ENCODE results near the gene GCNA. TPM values are rescaled to one million over a fixed set of nuclear protein-coding genes. Genes with fewer than 3 reads are reported as not detected.
A peak's percentile ranks its signal among the peaks of the same experiment; 100 is the strongest.
"Not testable (repeated sequence)": the region's sequence is repeated elsewhere in the genome, so short reads cannot be mapped to it uniquely, and the experiment has no call there.

Gene GCNA
- total and polyA plus RNA-seq, 4 donors: 0.38 to 5.4 (median 3.3) TPM

- WGBS, 2 donors: 78 to 93% methylated on average over 9 of the region's 9 CpGs
- H3K4me3 ChIP-seq (ENCODE audit: low read length in 2 of 2): no peak overlapping the region
- H3K36me3 ChIP-seq (ENCODE audit: control insufficient read depth in 1 of 2, insufficient read depth in 2 of 2, low read length in 1 of 2): no peaks in the 10 kb centered on the region
- no peaks in the 10 kb centered on the region for H3K9me3 ChIP-seq (ENCODE audit: control insufficient read depth, low read length)
- DNase-seq (no peak), ATAC-seq (ENCODE audit: low FRiP score) (no peak)
- no peak overlapping the region for H3K27ac ChIP-seq (ENCODE audit: low read depth in 1 of 2, low read length in 2 of 2)
- no peaks in the 10 kb centered on the region for H3K27me3 ChIP-seq (ENCODE audit: control insufficient read depth in 1 of 2, insufficient read depth in 2 of 2, low read length in 1 of 2)
- intact Hi-C loops (cut with DNase I): no loop called here
- H3K4me1 ChIP-seq (ENCODE audit: control insufficient read depth in 1 of 2, insufficient read depth in 2 of 2, low read length in 2 of 2): no peaks in the 10 kb centered on the region
Observed at GRCh38 chrX:71636438-71637252, 58.4 kb downstream of the GCNA start.

GRCh38 chrX:71637253-71637618 is 59.0 kb downstream of the GCNA start:
- 83 to 93% methylated on average over 3 of the region's 3 CpGs for WGBS, 2 donors
- H3K4me1 ChIP-seq (ENCODE audit: control insufficient read depth in 1 of 2, insufficient read depth in 2 of 2, low read length in 2 of 2): no peaks in the 10 kb centered on the region
- no peaks in the 10 kb centered on the region for H3K9me3 ChIP-seq (ENCODE audit: control insufficient read depth, low read length)
- no peak overlapping the region for H3K27ac ChIP-seq (ENCODE audit: low read depth in 1 of 2, low read length in 2 of 2)
- H3K4me3 ChIP-seq (ENCODE audit: low read length in 2 of 2): no peak overlapping the region
- ATAC-seq (ENCODE audit: low FRiP score): peak; percentile 39
- intact Hi-C loops (cut with DNase I): no loop called here
- H3K27me3 ChIP-seq (ENCODE audit: control insufficient read depth in 1 of 2, insufficient read depth in 2 of 2, low read length in 1 of 2): no peaks in the 10 kb centered on the region
- H3K36me3 ChIP-seq (ENCODE audit: control insufficient read depth in 1 of 2, insufficient read depth in 2 of 2, low read length in 1 of 2): no peaks in the 10 kb centered on the region
- DNase-seq: no peak

DNA sequence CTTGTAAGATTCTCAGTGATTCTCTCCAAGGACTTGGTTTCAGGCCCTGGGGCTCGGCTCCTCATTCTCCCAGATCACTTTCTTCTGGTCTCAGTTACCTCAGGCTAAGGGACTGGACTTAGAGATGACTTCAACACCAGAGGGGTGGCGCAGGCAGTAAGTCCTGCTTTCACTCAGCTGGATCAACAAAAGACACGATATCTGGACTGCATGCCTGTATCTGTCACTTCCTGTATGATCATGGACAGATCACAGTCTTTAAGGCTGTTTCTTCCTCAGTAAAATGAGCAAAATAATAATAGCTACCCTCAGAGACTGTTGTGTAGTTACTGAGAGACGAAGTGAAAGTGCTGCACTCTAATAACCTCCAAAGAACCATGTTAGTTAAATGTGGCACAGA is 59.6 kb downstream of the GCNA start:
- DNase-seq: no peak
- intact Hi-C loops (cut with DNase I): no loop called here

DNA sequence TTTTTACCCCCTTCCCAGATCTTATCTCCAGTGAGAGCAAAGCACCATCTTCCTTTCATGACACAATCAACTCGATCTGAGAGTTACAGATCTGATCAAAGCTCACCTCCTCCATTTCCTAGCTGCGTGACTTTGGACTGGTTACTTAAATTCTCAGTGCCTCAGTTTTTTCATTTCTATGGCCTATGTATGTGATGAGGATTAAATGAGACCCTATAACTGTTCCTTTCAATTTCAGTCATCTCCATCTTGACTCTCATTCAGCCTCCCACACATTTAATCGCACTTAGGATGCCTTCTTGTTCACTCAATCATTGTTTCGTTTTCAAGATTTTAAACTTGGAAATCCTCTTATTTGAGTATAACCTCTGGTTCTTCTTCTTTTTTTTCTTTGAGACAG is 60.2 kb downstream of the GCNA start:
- WGBS, 2 donors: 76 to 89% methylated on average over 4 of the region's 4 CpGs
- H3K4me3 ChIP-seq (ENCODE audit: low read length in 2 of 2): no peak overlapping the region

More for the DNA sequence above, 59.6 kb downstream of the GCNA start:
- no peaks in the 10 kb centered on the region for H3K4me1 ChIP-seq (ENCODE audit: control insufficient read depth in 1 of 2, insufficient read depth in 2 of 2, low read length in 2 of 2)
- no peaks in the 10 kb centered on the region for H3K9me3 ChIP-seq (ENCODE audit: control insufficient read depth, low read length)
- no peak overlapping the region for H3K4me3 ChIP-seq (ENCODE audit: low read length in 2 of 2)
- ATAC-seq (ENCODE audit: low FRiP score): no peak
- no peak overlapping the region for H3K27ac ChIP-seq (ENCODE audit: low read depth in 1 of 2, low read length in 2 of 2)
- H3K27me3 ChIP-seq (ENCODE audit: control insufficient read depth in 1 of 2, insufficient read depth in 2 of 2, low read length in 1 of 2): no peaks in the 10 kb centered on the region
- 27 to 41% methylated on average over 4 of the region's 4 CpGs for WGBS, 2 donors
- H3K36me3 ChIP-seq (ENCODE audit: control insufficient read depth in 1 of 2, insufficient read depth in 2 of 2, low read length in 1 of 2): no peaks in the 10 kb centered on the region

GRCh38 chrX:71640002-71640401 is 61.8 kb downstream of the GCNA start:
- ATAC-seq (ENCODE audit: low FRiP score) (no peak), DNase-seq (no peak)
- no peaks in the 10 kb centered on the region for H3K36me3 ChIP-seq (ENCODE audit: control insufficient read depth in 1 of 2, insufficient read depth in 2 of 2, low read length in 1 of 2)
- WGBS, 2 donors: 84 to 96% methylated on average over 4 of the region's 4 CpGs
- H3K4me1 ChIP-seq (ENCODE audit: control insufficient read depth in 1 of 2, insufficient read depth in 2 of 2, low read length in 2 of 2): no peaks in the 10 kb centered on the region
- H3K4me3 ChIP-seq (ENCODE audit: low read length in 2 of 2): no peak overlapping the region
- H3K27ac ChIP-seq (ENCODE audit: low read depth in 1 of 2, low read length in 2 of 2): no peak overlapping the region
- H3K27me3 ChIP-seq (ENCODE audit: control insufficient read depth in 1 of 2, insufficient read depth in 2 of 2, low read length in 1 of 2): no peaks in the 10 kb centered on the region
- no peaks in the 10 kb centered on the region for H3K9me3 ChIP-seq (ENCODE audit: control insufficient read depth, low read length)
- intact Hi-C loops (cut with DNase I): no loop called here

More for the DNA sequence above, 60.2 kb downstream of the GCNA start:
- ATAC-seq (ENCODE audit: low FRiP score) (no peak), DNase-seq (no peak)
- no peak overlapping the region for H3K27ac ChIP-seq (ENCODE audit: low read depth in 1 of 2, low read length in 2 of 2)
- H3K36me3 ChIP-seq (ENCODE audit: control insufficient read depth in 1 of 2, insufficient read depth in 2 of 2, low read length in 1 of 2): no peaks in the 10 kb centered on the region
- H3K27me3 ChIP-seq (ENCODE audit: control insufficient read depth in 1 of 2, insufficient read depth in 2 of 2, low read length in 1 of 2): no peaks in the 10 kb centered on the region
- intact Hi-C loops (cut with DNase I): no loop called here
- H3K4me1 ChIP-seq (ENCODE audit: control insufficient read depth in 1 of 2, insufficient read depth in 2 of 2, low read length in 2 of 2): no peaks in the 10 kb centered on the region
- no peaks in the 10 kb centered on the region for H3K9me3 ChIP-seq (ENCODE audit: control insufficient read depth, low read length)

GRCh38 chrX:71644406-71644805 is 66.2 kb downstream of the GCNA start:
- H3K9me3 ChIP-seq (ENCODE audit: control insufficient read depth, low read length); H3K27ac ChIP-seq (ENCODE audit: low read depth in 1 of 2, low read length in 2 of 2); H3K36me3 ChIP-seq (ENCODE audit: control insufficient read depth in 1 of 2, insufficient read depth in 2 of 2, low read length in 1 of 2); H3K4me3 ChIP-seq (ENCODE audit: low read length in 2 of 2); H3K4me1 ChIP-seq (ENCODE audit: control insufficient read depth in 1 of 2, insufficient read depth in 2 of 2, low read length in 2 of 2); intact Hi-C loops (cut with DNase I); H3K27me3 ChIP-seq (ENCODE audit: control insufficient read depth in 1 of 2, insufficient read depth in 2 of 2, low read length in 1 of 2); ATAC-seq (ENCODE audit: low FRiP score); DNase-seq: not testable (repeated sequence)
- 77 to 79% methylated on average over 5 to 6 of the region's 6 CpGs for WGBS, 2 donors

DNA sequence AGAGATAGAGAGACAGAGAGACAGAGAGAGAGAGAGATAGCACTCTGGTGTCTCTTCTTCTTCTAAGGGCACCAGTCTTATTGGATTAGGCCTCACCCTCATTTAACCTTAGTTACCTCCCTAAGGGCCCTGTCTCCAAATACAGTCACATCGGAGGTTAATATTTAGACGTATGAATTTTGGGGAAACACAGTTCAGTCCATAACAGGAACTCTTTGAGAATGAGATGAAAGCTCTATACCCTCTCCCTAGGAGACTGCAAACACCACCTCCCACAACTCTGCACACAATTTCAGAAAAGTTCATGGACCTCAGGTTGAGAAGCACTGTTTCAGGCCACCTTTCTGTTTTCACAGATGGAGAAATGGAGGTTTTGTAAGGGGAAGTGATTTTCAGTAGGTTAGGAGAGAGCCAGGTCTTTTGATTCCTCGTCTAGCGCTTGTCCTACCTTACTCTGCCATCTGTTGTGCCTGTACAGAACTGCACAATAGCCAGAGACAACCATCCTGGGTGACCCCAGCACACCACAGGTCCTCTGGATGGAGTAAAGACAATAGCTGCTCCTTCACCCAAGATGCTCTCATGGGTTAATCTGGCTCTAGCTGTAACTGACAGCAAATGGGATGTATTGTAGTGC is 72.2 kb downstream of the GCNA start:
- intact Hi-C loops (cut with DNase I): no loop called here
- 65 to 75% methylated on average over 4 of the region's 4 CpGs for WGBS, 2 donors
- no peak for ATAC-seq (ENCODE audit: low FRiP score)

GRCh38 chrX:71652405-71652804 is 74.2 kb downstream of the GCNA start:
- H3K4me1 ChIP-seq (ENCODE audit: control insufficient read depth in 1 of 2, insufficient read depth in 2 of 2, low read length in 2 of 2): no peaks in the 10 kb centered on the region
- H3K9me3 ChIP-seq (ENCODE audit: control insufficient read depth, low read length): no peaks in the 10 kb centered on the region
- WGBS, 2 donors: 24 to 34% methylated on average over 2 of the region's 2 CpGs
- no peaks in the 10 kb centered on the region for H3K36me3 ChIP-seq (ENCODE audit: control insufficient read depth in 1 of 2, insufficient read depth in 2 of 2, low read length in 1 of 2)
- intact Hi-C loops (cut with DNase I): no loop called here
- no peak overlapping the region for H3K27ac ChIP-seq (ENCODE audit: low read depth in 1 of 2, low read length in 2 of 2)
- DNase-seq (no peak), ATAC-seq (ENCODE audit: low FRiP score) (no peak)
- H3K4me3 ChIP-seq (ENCODE audit: low read length in 2 of 2): no peak overlapping the region
- H3K27me3 ChIP-seq (ENCODE audit: control insufficient read depth in 1 of 2, insufficient read depth in 2 of 2, low read length in 1 of 2): no peaks in the 10 kb centered on the region

More for the DNA sequence above, 72.2 kb downstream of the GCNA start:
- DNase-seq: no peak
- H3K9me3 ChIP-seq (ENCODE audit: control insufficient read depth, low read length): no peaks in the 10 kb centered on the region
- no peak overlapping the region for H3K27ac ChIP-seq (ENCODE audit: low read depth in 1 of 2, low read length in 2 of 2)
- no peaks in the 10 kb centered on the region for H3K27me3 ChIP-seq (ENCODE audit: control insufficient read depth in 1 of 2, insufficient read depth in 2 of 2, low read length in 1 of 2)
- no peak overlapping the region for H3K4me3 ChIP-seq (ENCODE audit: low read length in 2 of 2)
- no peaks in the 10 kb centered on the region for H3K4me1 ChIP-seq (ENCODE audit: control insufficient read depth in 1 of 2, insufficient read depth in 2 of 2, low read length in 2 of 2)
- no peaks in the 10 kb centered on the region for H3K36me3 ChIP-seq (ENCODE audit: control insufficient read depth in 1 of 2, insufficient read depth in 2 of 2, low read length in 1 of 2)

DNA sequence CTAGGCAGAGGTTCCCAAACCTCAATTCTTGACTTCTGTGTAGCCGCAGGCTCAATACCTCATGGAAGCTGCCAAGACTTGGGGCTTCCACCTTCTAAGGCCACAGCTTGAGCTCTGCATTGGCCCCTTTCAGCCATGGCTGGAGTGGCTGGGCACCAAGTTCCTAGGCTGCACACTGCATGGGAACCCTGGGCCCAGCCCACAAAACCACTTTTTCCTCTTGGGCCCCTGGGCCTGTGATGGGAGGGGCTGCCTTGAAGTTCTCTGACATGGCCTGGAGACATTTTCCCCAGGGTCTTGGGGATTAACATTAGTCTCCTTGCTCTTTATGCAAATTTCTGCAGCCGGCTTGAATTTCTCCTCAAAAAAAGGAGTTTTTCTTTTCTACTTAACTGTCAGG is 75.1 kb downstream of the GCNA start:
- ATAC-seq (ENCODE audit: low FRiP score): no peak
- intact Hi-C loops (cut with DNase I): no loop called here
- Histone ChIP-seq H3K4me1 (ENCODE audit: control insufficient read depth in 1 of 2, insufficient read depth in 2 of 2, low read length in 2 of 2) (no peaks in the 10 kb centered on the region), H3K9me3 (ENCODE audit: control insufficient read depth, low read length) (no peaks in the 10 kb centered on the region), H3K36me3 (ENCODE audit: control insufficient read depth in 1 of 2, insufficient read depth in 2 of 2, low read length in 1 of 2) (no peaks in the 10 kb centered on the region), H3K4me3 (ENCODE audit: low read length in 2 of 2) (no peak overlapping the region), H3K27me3 (ENCODE audit: control insufficient read depth in 1 of 2, insufficient read depth in 2 of 2, low read length in 1 of 2) (no peaks in the 10 kb centered on the region), H3K27ac (ENCODE audit: low read depth in 1 of 2, low read length in 2 of 2) (no peak overlapping the region)
- WGBS, 2 donors: 86 to 87% methylated on average over 2 of the region's 2 CpGs
- DNase-seq: no peak

All from aorta (tissue), 5 donors.